ENCODE data around the gene ZNF148.

- no peak for TF ChIP-seq CTCF (IDR thresholded peaks at IDR 0.05)
- no peak for TF ChIP-seq ZFX (IDR thresholded peaks at IDR 0.05; ENCODE audit: borderline replicate concordance)
Observed at GRCh38 chr3:125239266-125239665, 135.9 kb downstream of the ZNF148 start.

Measured in 22Rv1 (cell line).